COLO668 (cell line): ENCODE data around the gene SLC7A8.

ENCODE experiments used
- DNase-seq: peaks from one replicate; lab custom pipeline; 2025; ENCODE audit not compliant: unreplicated experiment; lab: John Stamatoyannopoulos, UW

SLC7A8 gene

DNA sequence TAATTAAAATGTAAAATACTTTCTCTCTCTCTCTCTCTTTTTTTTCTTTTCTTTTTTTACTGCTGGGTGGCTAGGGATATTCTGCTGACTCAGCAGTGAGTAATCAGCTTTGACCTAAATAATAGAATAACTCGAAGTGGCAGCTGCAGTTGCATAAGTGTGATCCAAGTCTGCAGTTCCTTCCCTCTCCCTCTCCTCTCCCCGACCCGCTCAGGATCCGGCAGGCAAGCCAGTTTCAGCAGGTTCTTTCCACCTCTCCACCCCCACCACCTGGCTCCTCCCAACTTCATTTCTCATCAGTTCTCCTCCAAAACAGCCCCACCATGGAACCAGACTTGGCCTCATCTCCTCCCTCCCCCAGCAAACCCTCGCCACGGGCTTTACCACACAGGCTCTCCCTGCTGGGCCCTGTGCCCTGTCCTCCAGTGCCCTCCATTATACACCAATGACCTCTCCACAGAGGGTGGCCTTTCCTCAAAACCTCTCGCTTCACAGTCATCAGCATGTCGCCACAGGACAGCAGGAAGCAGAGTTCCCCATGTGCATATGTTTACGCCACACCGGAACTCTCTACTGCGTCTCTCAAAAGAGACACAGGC is 22.4 kb downstream of the SLC7A8 start:
- DNase-seq = no peak

DNA sequence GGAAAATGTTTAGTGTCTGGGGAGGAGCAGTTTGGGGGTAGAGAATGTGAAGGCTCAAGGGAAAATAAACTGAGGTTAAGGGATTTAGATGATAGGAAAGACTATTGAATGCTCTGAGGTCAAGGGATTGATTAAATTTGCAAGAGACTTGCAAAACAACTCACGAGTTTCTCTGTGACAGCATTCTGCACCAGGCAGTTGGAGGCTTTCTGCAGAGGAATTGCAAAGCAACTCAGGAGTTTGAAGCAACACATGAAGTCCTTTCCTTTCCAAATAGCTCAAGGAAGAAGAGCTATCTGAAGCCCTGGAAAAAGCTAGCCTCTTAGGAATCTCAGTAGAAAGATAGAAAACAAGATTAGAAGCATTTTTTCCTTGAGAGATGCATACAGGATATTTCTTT is 23.9 kb downstream of the SLC7A8 start:
- no peak for DNase-seq

- DNase-seq = no peak
These were observed 24.7 kb downstream of the SLC7A8 start for GRCh38 chr14:23158779-23159178.

DNA sequence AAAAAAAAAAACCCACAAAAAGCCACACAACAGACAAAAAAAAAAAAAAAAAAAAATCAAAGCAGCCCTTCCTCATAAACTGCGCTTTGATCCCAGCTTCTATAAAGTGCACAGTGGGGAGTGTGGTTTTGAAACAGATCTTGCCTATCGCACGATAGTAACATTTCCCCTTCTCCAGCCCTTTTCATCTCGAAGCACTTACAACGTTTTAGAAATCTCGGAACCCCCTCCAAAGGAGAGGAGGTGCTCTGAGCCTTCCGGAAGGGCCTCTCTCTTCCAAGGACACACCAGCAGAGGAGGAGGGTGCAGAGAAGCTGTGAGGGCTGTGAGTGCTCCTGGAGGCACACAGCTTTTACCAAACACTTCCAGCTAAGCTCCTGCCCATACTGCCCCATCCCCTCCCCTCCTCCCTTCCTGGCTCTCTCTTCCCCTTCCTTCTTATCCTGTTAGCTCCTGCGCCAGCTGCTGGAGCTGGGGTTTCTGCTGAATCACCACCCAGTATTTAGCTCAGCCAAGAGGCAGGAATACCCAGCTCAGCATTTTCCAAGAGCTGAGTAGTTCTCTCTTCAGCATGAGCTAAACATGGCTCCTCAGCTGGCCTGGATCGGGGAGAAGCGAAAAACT is 28.4 kb downstream of the SLC7A8 start:
- DNase-seq = no peak

DNA sequence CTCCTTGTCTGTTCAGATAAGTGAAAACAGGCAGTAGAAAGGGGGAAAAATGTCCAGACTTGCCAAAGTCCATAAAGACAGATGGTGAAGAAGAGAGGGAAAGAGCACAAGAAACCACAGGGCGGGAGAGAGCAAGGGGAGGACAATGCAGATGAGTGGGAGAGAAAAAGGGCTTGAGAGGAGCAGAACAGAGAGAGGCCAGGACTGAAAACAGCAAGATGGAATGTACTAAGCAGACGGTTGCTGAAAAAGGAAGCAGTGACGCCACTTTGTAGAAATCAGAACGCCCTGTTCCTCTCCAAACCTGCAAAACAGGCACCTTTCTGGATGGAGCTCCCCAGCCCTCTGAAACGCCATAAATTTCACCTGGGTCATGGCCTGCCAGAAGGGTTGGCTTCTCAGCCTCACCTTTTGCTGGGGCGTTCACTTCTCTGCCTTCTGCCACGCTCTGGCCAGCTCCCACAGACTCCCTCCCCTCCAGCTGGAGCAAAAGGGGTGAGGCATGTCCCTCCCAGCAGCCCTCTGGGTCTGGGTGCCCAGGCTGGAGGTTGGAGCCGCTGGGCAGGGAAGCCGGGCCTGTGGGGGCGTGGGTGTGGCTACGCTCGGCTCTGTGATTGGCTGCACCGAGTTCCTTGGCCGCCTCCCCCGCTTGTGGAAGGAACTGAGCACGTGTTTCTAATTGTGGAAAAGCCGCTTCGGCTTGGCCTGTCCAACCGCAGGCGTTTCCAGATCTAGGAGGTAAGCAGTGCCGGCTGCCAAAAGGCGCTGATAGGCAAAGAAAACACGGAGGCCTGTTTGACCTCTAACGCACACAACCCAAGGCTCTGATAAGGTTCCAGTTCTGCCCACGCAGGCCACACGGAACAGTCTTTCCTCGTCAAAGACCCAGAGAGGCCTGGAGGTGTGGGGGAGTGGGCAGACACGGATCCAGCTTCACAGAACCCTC is 29.3 kb downstream of the SLC7A8 start:
- no peak for DNase-seq

- no peak for DNase-seq
These were observed 32.1 kb downstream of the SLC7A8 start for GRCh38 chr14:23151342-23151741.

DNA sequence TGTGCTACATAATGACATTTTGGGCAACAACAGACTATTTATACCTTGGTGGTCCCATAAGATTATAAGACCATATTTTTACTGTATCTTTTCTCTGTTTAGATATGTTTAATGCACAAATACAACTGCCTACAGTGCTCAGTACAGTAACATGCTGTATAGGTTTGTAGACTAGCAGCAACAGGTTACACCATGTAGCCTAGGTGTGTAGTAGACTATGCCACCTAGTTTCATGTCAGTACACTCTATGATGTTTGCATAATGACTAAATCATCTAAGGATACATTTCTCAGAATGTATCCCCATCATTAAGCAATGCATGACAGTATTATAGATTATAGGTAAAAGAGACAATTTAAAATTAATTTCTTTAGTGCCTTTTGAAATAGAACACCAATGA is 33.7 kb downstream of the SLC7A8 start:
- DNase-seq = no peak

- DNase-seq = no peak
These were observed 34.7 kb downstream of the SLC7A8 start for GRCh38 chr14:23148591-23149249.

- no peak for DNase-seq
These were observed 35.8 kb downstream of the SLC7A8 start for GRCh38 chr14:23147676-23148075.

DNA sequence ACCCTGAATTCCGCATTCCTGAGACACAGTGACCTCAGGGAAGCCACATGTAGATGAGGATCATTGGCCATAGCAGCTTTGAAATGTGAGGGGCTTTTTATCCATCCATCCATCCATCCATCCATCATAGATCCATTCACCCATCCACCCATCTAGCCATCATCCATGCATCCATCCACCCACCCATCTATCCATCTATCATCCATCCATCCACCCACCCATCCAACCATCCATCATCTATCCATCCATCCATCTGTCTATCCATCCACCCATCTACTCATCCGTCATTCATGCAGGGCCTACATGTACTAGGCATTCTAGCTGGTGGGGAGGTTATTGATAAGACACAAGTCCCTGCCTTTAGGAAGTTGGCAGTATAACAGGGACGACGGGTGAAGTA is 36.5 kb downstream of the SLC7A8 start:
- DNase-seq = no peak

GRCh38 chr14:23146351-23146910 is 37.0 kb downstream of the SLC7A8 start:
- DNase-seq = no peak

DNA sequence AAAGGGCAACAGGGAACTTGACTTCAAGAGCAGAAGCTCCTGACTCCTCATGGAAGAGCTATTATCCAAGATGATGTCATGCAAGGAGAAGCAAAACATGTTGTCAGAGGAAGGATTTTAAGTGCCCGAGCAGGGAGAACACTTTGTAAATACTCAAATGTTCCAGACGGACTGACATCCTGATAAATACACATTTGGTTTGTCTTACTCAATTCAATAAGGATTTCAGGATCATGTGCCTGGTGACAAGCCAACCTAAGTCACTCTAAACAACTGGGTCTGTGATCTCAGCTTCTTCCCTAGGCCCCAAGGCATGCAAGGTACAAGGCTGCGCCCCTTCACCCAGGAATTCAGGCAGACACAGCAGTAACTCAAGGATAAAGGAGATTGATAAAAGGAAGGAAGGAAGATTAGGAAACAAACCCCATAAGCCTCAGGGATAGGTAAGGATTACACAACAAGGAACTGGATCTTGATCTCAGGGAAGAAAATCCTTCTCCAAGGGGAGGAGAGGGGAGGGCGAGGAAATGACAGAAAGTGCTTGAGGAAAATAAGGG is 37.6 kb downstream of the SLC7A8 start:
- DNase-seq = no peak

GRCh38 chr14:23143911-23144310 is 39.5 kb downstream of the SLC7A8 start:
- no peak for DNase-seq

GRCh38 chr14:23142826-23143225 is 40.6 kb downstream of the SLC7A8 start:
- DNase-seq = no peak

GRCh38 chr14:23141706-23142444 is 41.6 kb downstream of the SLC7A8 start:
- DNase-seq = no peak

DNA sequence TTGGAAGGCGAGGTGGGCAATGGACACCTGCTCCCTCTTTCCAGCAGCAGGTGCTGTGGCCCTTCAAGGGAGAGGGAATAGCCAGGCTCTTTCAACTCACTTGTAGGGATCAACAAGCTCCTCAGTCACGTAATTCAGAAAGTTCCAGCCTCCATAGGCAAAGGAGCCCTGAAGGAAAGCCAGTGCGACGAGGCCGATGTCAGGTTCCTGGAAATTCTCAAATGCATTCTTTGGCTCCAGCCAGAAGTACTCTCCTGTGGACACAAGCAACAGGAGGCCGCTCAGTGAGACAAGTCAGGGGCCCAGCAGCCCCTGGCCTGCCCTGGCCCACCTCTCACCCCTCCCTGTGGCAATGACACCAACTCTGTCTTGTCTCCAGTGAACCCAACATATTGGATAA is 43.1 kb downstream of the SLC7A8 start:
- no peak for DNase-seq

- no peak for DNase-seq
These were observed 43.6 kb downstream of the SLC7A8 start for GRCh38 chr14:23139874-23140273.

DNA sequence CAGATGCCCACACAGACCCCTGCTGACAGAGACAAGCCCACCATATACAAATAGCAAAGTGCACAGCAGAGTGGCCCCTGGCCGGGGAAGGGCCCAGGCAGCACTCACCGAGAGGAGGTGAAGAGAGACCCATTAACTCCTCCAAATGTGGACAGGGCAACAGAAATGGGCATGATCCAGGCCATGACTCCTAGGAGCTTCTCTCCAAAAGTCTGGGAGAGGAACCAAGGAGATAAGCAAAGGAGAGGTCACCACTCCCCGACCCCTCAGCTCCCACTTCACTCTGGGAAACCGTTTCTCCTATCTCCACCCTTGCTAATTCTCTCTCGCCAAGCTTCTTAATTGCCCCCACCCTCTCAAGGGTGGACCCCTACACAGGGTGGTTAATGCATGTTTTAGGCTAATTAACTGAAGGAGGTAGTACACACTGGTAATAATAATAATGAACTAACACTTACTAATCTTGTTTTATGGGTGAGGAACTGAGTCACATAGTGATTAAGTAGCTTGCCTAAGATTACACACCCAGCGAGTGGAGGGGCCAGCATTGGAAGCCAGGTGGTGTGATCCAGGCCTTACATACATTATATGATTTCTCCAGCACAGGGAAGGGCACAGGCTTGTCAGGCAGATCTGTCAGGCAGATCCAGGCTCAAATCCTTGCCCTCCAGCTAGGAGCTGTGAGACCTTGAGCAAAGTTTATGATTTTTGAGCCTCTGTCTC is 45.5 kb downstream of the SLC7A8 start:
- no peak for DNase-seq

DNA sequence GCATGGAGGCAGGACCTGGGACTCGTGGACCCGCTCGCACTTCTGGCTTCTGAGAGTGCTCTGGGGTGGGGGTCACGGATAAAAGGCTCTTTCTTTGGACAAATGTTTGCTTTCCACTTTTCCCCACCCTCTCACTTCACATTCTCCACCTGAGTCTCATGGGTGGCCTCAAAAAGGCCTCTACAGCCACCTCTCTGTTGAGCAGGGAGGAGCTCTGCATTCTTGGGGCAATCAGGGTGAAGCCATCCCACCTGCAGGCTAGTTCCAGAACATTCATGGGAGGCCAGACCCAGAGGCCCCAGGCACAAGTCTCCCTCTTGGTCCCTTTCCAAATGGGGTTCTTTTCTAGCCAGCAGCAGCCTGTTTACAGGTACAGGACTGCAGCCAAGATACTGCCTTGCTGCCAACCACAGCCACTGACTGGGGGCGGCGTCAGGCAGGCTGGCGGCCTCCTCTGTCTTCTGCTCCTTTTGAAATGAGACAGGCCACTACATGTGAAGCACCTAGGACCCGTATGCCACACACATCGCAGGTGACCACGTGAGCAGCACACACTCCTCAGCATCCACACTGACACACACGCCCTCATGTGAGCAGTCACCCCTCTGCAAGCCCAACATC is 46.2 kb downstream of the SLC7A8 start:
- DNase-seq = no peak
